Gastroesophageal sphincter (tissue), 3 donors: ENCODE data around the gene AKAP13.

Experiments used
- CTCF ChIP-seq, 4 experiments: fragments of 200-600 bp in 2 of 4; fragments of 450-650 bp in 2 of 4; sonication (generic) in 1 of 4; IDR thresholded peaks; one replicate each; pipeline ENCODE4 v1.5.1; 2017 to 2019; ENCODE audit warnings: antibody characterized with exemption in 4 of 4, mild to moderate bottlenecking in 2 of 4, moderate library complexity in 2 of 4
- EP300 ChIP-seq: sonication (generic); formaldehyde crosslinking; IDR thresholded peaks from one replicate; pipeline ENCODE4 v1.6.1; 2017; ENCODE audit warnings: antibody characterized with exemption, mild to moderate bottlenecking
- POLR2A ChIP-seq, 2 donors: fragments of 450-650 bp; IDR thresholded peaks; one replicate each; pipeline ENCODE4 v1.6.1; 2017; ENCODE audit warnings: antibody characterized with exemption in 2 of 2, mild to moderate bottlenecking in 2 of 2, moderate library complexity in 1 of 2
- POLR2AphosphoS5 ChIP-seq: sonication (generic); formaldehyde crosslinking; IDR thresholded peaks from one replicate; pipeline ENCODE4 v1.6.1; 2017; ENCODE audit warnings: antibody characterized with exemption

- TF ChIP-seq CTCF (IDR thresholded peaks at IDR 0.05) (no peak), EP300 (no peak), POLR2A (IDR thresholded peaks at IDR 0.05) (no peak), POLR2AphosphoS5 (no peak)
Measured at GRCh38 chr15:85616549-85617110, 236.2 kb downstream of the AKAP13 start.
